Mesenchymal stem cell (in vitro differentiated cells and primary cell): ENCODE data around the gene CD300A.

Source experiments
- DNase-seq: peaks from one replicate; pipeline ENCODE4 v3.0.0-alpha.2; 2013
- H2AFZ ChIP-seq: one replicate; pipeline ENCODE4 v1.6.1; 2013; ENCODE audit warnings: low read depth, mild to moderate bottlenecking, control low read depth, inconsistent platforms, low read length, moderate library complexity
- H2AK5ac ChIP-seq: 2 replicates; pipeline ENCODE4 v1.6.1; 2013; ENCODE audit warnings: low read length, moderate library complexity, mild to moderate bottlenecking, inconsistent platforms; ENCODE audit not compliant: severe bottlenecking
- H2BK120ac ChIP-seq: one replicate; pipeline ENCODE4 v1.6.1; 2013; ENCODE audit warnings: low read depth, mild to moderate bottlenecking, inconsistent platforms, low read length, moderate library complexity
- H2BK12ac ChIP-seq, 2 experiments: one replicate each; pipeline ENCODE4 v1.6.1; 2013; ENCODE audit warnings: inconsistent platforms in 2 of 2, low read length in 2 of 2, mild to moderate bottlenecking in 2 of 2, moderate library complexity in 2 of 2, control low read depth in 1 of 2
- H2BK15ac ChIP-seq: one replicate; pipeline ENCODE4 v1.6.1; 2013; ENCODE audit warnings: mild to moderate bottlenecking, low read depth, inconsistent platforms; ENCODE audit not compliant: poor library complexity, severe bottlenecking
- H2BK5ac ChIP-seq: 2 replicates; pipeline ENCODE4 v1.6.1; 2013; ENCODE audit warnings: low read depth, mild to moderate bottlenecking, low read length, control low read depth, inconsistent platforms; ENCODE audit not compliant: poor library complexity, severe bottlenecking
- H3K14ac ChIP-seq, 2 experiments: one replicate each; pipeline ENCODE4 v1.6.1; 2013; ENCODE audit warnings: inconsistent platforms in 2 of 2, low read length in 2 of 2, control low read depth in 1 of 2, mild to moderate bottlenecking in 1 of 2, moderate library complexity in 1 of 2
- H3K18ac ChIP-seq, 2 experiments: one replicate each; pipeline ENCODE4 v1.6.1; 2013; ENCODE audit warnings: inconsistent platforms in 2 of 2, low read length in 2 of 2, control low read depth in 1 of 2, low read depth in 1 of 2, mild to moderate bottlenecking in 1 of 2
- H3K23ac ChIP-seq, 2 experiments: one replicate each; pipeline ENCODE4 v1.6.1; 2013; ENCODE audit warnings: inconsistent platforms in 2 of 2, low read length in 2 of 2, mild to moderate bottlenecking in 2 of 2, moderate library complexity in 2 of 2, control low read depth in 1 of 2
- H3K27ac ChIP-seq: 2 replicates; pipeline ENCODE4 v1.5.1; 2013; ENCODE audit warnings: mild to moderate bottlenecking, moderate library complexity, low read length, control low read depth, inconsistent platforms; ENCODE audit not compliant: poor library complexity, severe bottlenecking
- H3K27me3 ChIP-seq, 2 experiments: 2 replicates each; pipeline versions ENCODE4 v1.6.1 to v1.7.0; 2013; ENCODE audit warnings: low read length in 2 of 2, mild to moderate bottlenecking in 2 of 2, moderate library complexity in 2 of 2, control low read depth in 1 of 2, inconsistent platforms in 1 of 2; ENCODE audit not compliant: control insufficient read depth in 1 of 2, insufficient read depth in 1 of 2
- H3K36me3 ChIP-seq, 2 experiments: 2 replicates each; pipeline versions ENCODE4 v1.6.1 to v1.7.0; 2013; ENCODE audit warnings: low read length in 2 of 2, control low read depth in 1 of 2, inconsistent platforms in 1 of 2, low read depth in 1 of 2, mild to moderate bottlenecking in 1 of 2; ENCODE audit not compliant: insufficient read depth in 2 of 2, control insufficient read depth in 1 of 2
- H3K4ac ChIP-seq, 2 experiments: one replicate each; pipeline ENCODE4 v1.6.1; 2013; ENCODE audit warnings: inconsistent platforms in 2 of 2, low read length in 2 of 2, mild to moderate bottlenecking in 2 of 2, moderate library complexity in 2 of 2, control low read depth in 1 of 2, low read depth in 1 of 2
- H3K4me1 ChIP-seq: 2 replicates; pipeline ENCODE4 v1.6.1; 2013; ENCODE audit warnings: low read depth, low read length, control low read depth; ENCODE audit not compliant: control insufficient read depth, insufficient read depth
- H3K4me2 ChIP-seq: 2 replicates; pipeline ENCODE4 v1.6.1; 2013; ENCODE audit warnings: low read length, mild to moderate bottlenecking, inconsistent platforms; ENCODE audit not compliant: poor library complexity, severe bottlenecking
- H3K4me3 ChIP-seq, 2 experiments: 2 replicates each; pipeline versions ENCODE4 v1.5.1 to v1.7.0; 2013; ENCODE audit warnings: low read length in 2 of 2, mild to moderate bottlenecking in 2 of 2, control low read depth in 1 of 2, low read depth in 1 of 2; ENCODE audit not compliant: insufficient read depth in 1 of 2
- H3K79me1 ChIP-seq: replicated peaks from 2 replicates; pipeline ENCODE4 v1.6.1; 2013; ENCODE audit warnings: mild to moderate bottlenecking, control low read depth, low read length, inconsistent platforms; ENCODE audit not compliant: poor library complexity, severe bottlenecking
- H3K9ac ChIP-seq: 2 replicates; pipeline ENCODE4 v1.7.0; 2013; ENCODE audit warnings: mild to moderate bottlenecking, low read length, moderate library complexity
- H3K9me3 ChIP-seq: 2 replicates; pipeline ENCODE4 v1.7.0; 2013; ENCODE audit warnings: mild to moderate bottlenecking, low read length; ENCODE audit not compliant: control insufficient read depth
- H4K8ac ChIP-seq: one replicate; pipeline ENCODE4 v1.6.1; 2013; ENCODE audit warnings: inconsistent platforms, mild to moderate bottlenecking, low read length, moderate library complexity
- H4K91ac ChIP-seq: one replicate; pipeline ENCODE4 v1.6.1; 2013; ENCODE audit warnings: mild to moderate bottlenecking, low read length, inconsistent platforms
- WGBS: methylation state at CpG from one replicate; pipeline ENCODE4 v1.1.7; 2013; ENCODE audit warnings: mixed read lengths; 5-methylcytosine and 5-hydroxymethylcytosine counted together

Gene CD300A

GRCh38 chr17:74527081-74527480 is 60.6 kb downstream of the CD300A start:
- Histone ChIP-seq H3K27ac (no peak overlapping the region), H2AK5ac (no peak overlapping the region), H3K9me3 (peaks cover 19% of the 10 kb centered on the region), H2BK5ac (no peak overlapping the region), H3K9ac (no peak overlapping the region), H3K14ac (no peak overlapping the region), H2AFZ (no peak overlapping the region), H3K18ac (no peak overlapping the region), H2BK15ac (no peak overlapping the region), H3K27me3 (peaks cover 0 to 35% of the 10 kb centered on the region in 2 experiments), H3K4me1 (no peaks in the 10 kb centered on the region), H2BK12ac (no peak overlapping the region), H3K36me3 (no peaks in the 10 kb centered on the region), H3K79me1 (no peaks in the 10 kb centered on the region), H4K8ac (no peak overlapping the region), H3K4me2 (no peak overlapping the region), H2BK120ac (no peak overlapping the region), H4K91ac (no peak overlapping the region), H3K4ac (no peak overlapping the region), H3K4me3 (no peak overlapping the region), H3K23ac (no peak overlapping the region)
- WGBS: 77% methylated on average over 5 of the region's 5 CpGs
- no peak for DNase-seq

DNA sequence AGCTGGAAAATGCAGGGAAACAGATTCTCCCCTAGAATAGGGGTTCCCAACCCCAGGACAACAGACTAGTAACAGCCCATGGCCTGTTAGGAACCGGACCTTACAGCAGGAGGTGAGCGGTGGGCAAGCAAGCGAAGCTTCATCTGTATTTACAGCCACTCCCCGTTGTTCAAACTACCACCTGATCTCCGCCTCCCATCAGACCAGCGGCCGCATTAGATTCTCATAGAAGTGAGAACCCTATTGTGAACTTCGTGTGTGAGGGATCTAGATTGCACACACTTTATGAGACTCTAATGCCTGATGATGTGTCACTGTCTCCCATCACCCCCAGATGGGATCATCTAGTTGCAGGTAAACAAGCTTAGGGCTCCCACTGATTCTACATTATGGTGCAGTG is 61.3 kb downstream of the CD300A start:
- Histone ChIP-seq H3K4ac (no peak overlapping the region), H3K9me3 (peaks cover 14% of the 10 kb centered on the region), H2BK15ac (no peak overlapping the region), H2BK12ac (no peak overlapping the region), H3K36me3 (no peaks in the 10 kb centered on the region), H3K9ac (no peak overlapping the region), H2AFZ (no peak overlapping the region), H3K14ac (no peak overlapping the region), H3K27ac (no peak overlapping the region), H2AK5ac (no peak overlapping the region), H3K27me3 (peaks cover 0 to 36% of the 10 kb centered on the region in 2 experiments), H3K23ac (no peak overlapping the region), H4K8ac (no peak overlapping the region), H2BK120ac (no peak overlapping the region), H3K4me1 (no peaks in the 10 kb centered on the region), H3K4me3 (no peak overlapping the region), H3K18ac (no peak overlapping the region), H2BK5ac (no peak overlapping the region), H3K4me2 (no peak overlapping the region), H3K79me1 (no peaks in the 10 kb centered on the region), H4K91ac (no peak overlapping the region)
- no peak for DNase-seq
- WGBS: 79% methylated on average over 7 of the region's 8 CpGs

DNA sequence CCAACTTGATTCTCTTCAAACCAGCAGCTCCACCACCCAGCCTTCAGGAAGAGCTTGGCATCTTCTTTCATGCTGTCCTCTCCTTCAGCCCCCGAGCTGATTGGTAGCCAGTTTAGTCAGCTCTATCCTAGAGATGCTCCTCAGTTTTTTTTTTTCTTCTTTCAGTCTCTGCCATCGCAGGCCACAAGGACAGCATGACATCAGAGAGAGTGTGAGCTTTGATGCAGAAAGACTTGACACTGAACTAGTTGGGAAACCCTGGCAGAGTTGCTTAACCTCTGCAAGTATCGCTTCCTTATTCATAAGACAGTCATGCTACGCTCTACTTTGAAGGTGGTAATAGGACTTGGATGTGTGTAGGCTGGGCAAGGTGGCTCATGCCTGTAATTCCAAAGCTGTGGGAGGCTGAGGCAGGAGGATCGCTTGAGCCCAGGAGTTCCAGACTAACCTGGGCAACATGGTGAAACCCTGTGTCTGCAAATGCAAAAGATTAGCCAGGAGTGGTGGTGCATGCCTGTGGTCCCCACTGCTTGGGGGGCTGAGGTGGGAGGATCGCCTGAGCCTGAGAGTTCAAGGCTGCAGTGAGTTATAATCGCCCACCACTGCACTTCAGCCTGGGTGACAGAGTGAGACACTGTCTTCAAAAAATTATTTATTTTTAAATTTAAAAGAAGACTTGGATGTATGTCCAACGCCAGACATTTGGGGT is 62.2 kb downstream of the CD300A start:
- Histone ChIP-seq H3K9ac (no peak overlapping the region), H3K36me3 (no peaks in the 10 kb centered on the region), H3K18ac (no peak overlapping the region), H3K4ac (no peak overlapping the region), H3K23ac (no peak overlapping the region), H4K91ac (no peak overlapping the region), H2BK5ac (no peak overlapping the region), H2AFZ (no peak overlapping the region), H3K4me1 (no peaks in the 10 kb centered on the region), H3K4me3 (no peak overlapping the region), H4K8ac (no peak overlapping the region), H3K4me2 (no peak overlapping the region), H2BK15ac (no peak overlapping the region), H3K27me3 (peaks cover 0 to 41% of the 10 kb centered on the region in 2 experiments), H3K27ac (no peak overlapping the region), H3K9me3 (peaks cover 5% of the 10 kb centered on the region), H2BK120ac (no peak overlapping the region), H3K79me1 (no peaks in the 10 kb centered on the region), H2BK12ac (no peak overlapping the region), H3K14ac (no peak overlapping the region), H2AK5ac (no peak overlapping the region)
- no peak for DNase-seq
- 84% methylated on average over 6 of the region's 8 CpGs for WGBS

DNA sequence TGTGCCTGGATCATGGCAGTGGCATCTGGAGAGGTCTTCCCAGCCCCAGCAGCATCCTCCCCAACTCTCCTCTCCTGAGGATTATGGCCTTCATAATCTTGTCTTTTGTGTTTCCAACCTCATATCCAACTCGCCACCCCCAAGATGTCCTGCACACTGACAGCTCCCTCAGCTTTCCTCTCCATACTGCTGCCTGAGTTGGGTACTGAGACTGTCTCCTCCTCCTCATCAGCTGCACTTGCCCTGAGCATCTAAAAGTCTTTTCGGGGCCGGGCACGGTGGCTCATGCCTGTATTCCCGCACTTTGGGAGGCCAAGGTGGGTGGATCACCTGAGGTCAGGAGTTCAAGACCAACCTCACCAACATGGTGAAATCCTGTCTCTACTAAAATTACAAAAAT is 62.8 kb downstream of the CD300A start:
- no peak overlapping the region for H3K4me2 ChIP-seq
- peaks cover 5% of the 10 kb centered on the region for H3K9me3 ChIP-seq
- H3K79me1 ChIP-seq: no peaks in the 10 kb centered on the region
- no peak overlapping the region for H2BK5ac ChIP-seq
- no peak overlapping the region for H3K4ac ChIP-seq
- H3K18ac ChIP-seq: no peak overlapping the region
- H4K91ac ChIP-seq: no peak overlapping the region
- H3K4me3 ChIP-seq: no peak overlapping the region
- H3K9ac ChIP-seq: no peak overlapping the region
- no peak overlapping the region for H3K23ac ChIP-seq
- DNase-seq: no peak
- no peak overlapping the region for H2BK12ac ChIP-seq
- H2AK5ac ChIP-seq: no peak overlapping the region
- H2BK120ac ChIP-seq: no peak overlapping the region
- no peak overlapping the region for H3K27ac ChIP-seq
- H3K4me1 ChIP-seq: no peaks in the 10 kb centered on the region
- H4K8ac ChIP-seq: no peak overlapping the region
- H3K14ac ChIP-seq: no peak overlapping the region
- 81% methylated on average over 5 of the region's 5 CpGs for WGBS
- no peaks in the 10 kb centered on the region for H3K36me3 ChIP-seq
- no peak overlapping the region for H2AFZ ChIP-seq
- peaks cover 0 to 36% of the 10 kb centered on the region in 2 experiments for H3K27me3 ChIP-seq
- H2BK15ac ChIP-seq: no peak overlapping the region
